ENCODE data around the gene ANKFN1. TPM values are rescaled to one million over a fixed set of nuclear protein-coding genes. Genes with fewer than 3 reads are reported as not detected.

The ANKFN1 gene
- polyA plus RNA-seq, 3 donors: not detected

GRCh38 chr17:56176091-56176490, 22.8 kb downstream of the ANKFN1 start:
- Histone ChIP-seq H3K27ac (ENCODE audit: low read depth in 1 of 2, low read length in 2 of 2) (no peak overlapping the region), H2AFZ (ENCODE audit: insufficient read depth, low read depth, low read length, poor library complexity, severe bottlenecking) (no peak overlapping the region), H3K36me3 (replicated peaks in 1 of 2; ENCODE audit: control insufficient read depth in 1 of 2, insufficient read depth in 2 of 2, low read length in 2 of 2) (no peaks in the 10 kb centered on the region), H3K9ac (ENCODE audit: insufficient read depth, low read length, poor library complexity, severe bottlenecking) (no peak overlapping the region), H3K4me3 (replicated peaks in 1 of 3; ENCODE audit: low read depth in 2 of 3, low read length in 3 of 3) (no peak overlapping the region), H3K4me2 (replicated peaks; ENCODE audit: extremely low read depth, low read length, poor library complexity, severe bottlenecking) (no peak overlapping the region), H4K20me1 (ENCODE audit: insufficient read depth, low read length) (no peaks in the 10 kb centered on the region), H3K9me3 (replicated peaks in 1 of 2; ENCODE audit: control insufficient read depth in 1 of 2, insufficient read depth in 1 of 2, low read length in 2 of 2) (no peaks in the 10 kb centered on the region), H3K27me3 (ENCODE audit: control insufficient read depth in 2 of 2, insufficient read depth in 2 of 2, low read length in 2 of 2) (no peaks in the 10 kb centered on the region), H3K79me2 (ENCODE audit: insufficient read depth, low read length) (no peaks in the 10 kb centered on the region), H3K4me1 (ENCODE audit: control insufficient read depth in 1 of 2, insufficient read depth in 2 of 2, low read length in 2 of 2) (no peaks in the 10 kb centered on the region)
- DNase-seq: no peak
- no peaks in the 10 kb centered on the region for H3K36me3 Mint-ChIP-seq
- no peaks in the 10 kb centered on the region for H3K27me3 Mint-ChIP-seq (ENCODE audit: low read depth in 3 of 3)
- WGBS (ENCODE audit: insufficient coverage): 98% methylated on average over 4 of the region's 4 CpGs
- no peaks in the 10 kb centered on the region for H3K4me1 Mint-ChIP-seq
- H3K4me3 Mint-ChIP-seq: no peak overlapping the region
- H3K9me3 Mint-ChIP-seq: no peaks in the 10 kb centered on the region
- H3K27ac Mint-ChIP-seq: no peak overlapping the region
- intact Hi-C loops (cut with micrococcal nuclease): no loop called here
- no peak for TF ChIP-seq CTCF (IDR thresholded peaks at IDR 0.05)

- H4K20me1 ChIP-seq (ENCODE audit: insufficient read depth, low read length): no peaks in the 10 kb centered on the region
- Mint-ChIP-seq H3K27ac (no peak overlapping the region), H3K4me3 (no peak overlapping the region), H3K9me3 (no peaks in the 10 kb centered on the region), H3K27me3 (ENCODE audit: low read depth in 3 of 3) (no peaks in the 10 kb centered on the region), H3K4me1 (no peaks in the 10 kb centered on the region), H3K36me3 (no peaks in the 10 kb centered on the region)
- no peaks in the 10 kb centered on the region for H3K27me3 ChIP-seq (ENCODE audit: control insufficient read depth in 2 of 2, insufficient read depth in 2 of 2, low read length in 2 of 2)
- H3K4me2 ChIP-seq (replicated peaks; ENCODE audit: extremely low read depth, low read length, poor library complexity, severe bottlenecking): no peak overlapping the region
- H3K36me3 ChIP-seq (replicated peaks in 1 of 2; ENCODE audit: control insufficient read depth in 1 of 2, insufficient read depth in 2 of 2, low read length in 2 of 2): no peaks in the 10 kb centered on the region
- intact Hi-C loops (cut with micrococcal nuclease): no loop called here
- H3K9me3 ChIP-seq (replicated peaks in 1 of 2; ENCODE audit: control insufficient read depth in 1 of 2, insufficient read depth in 1 of 2, low read length in 2 of 2): no peaks in the 10 kb centered on the region
- H3K4me1 ChIP-seq (ENCODE audit: control insufficient read depth in 1 of 2, insufficient read depth in 2 of 2, low read length in 2 of 2): no peaks in the 10 kb centered on the region
- H3K4me3 ChIP-seq (replicated peaks in 1 of 3; ENCODE audit: low read depth in 2 of 3, low read length in 3 of 3): no peak overlapping the region
- no peak overlapping the region for H2AFZ ChIP-seq (ENCODE audit: insufficient read depth, low read depth, low read length, poor library complexity, severe bottlenecking)
- no peak for TF ChIP-seq CTCF (IDR thresholded peaks at IDR 0.05)
- DNase-seq: no peak
- no peaks in the 10 kb centered on the region for H3K79me2 ChIP-seq (ENCODE audit: insufficient read depth, low read length)
- no CpG with 5 or more reads among the region's 2 CpGs for WGBS (ENCODE audit: insufficient coverage)
- no peak overlapping the region for H3K27ac ChIP-seq (ENCODE audit: low read depth in 1 of 2, low read length in 2 of 2)
- no peak overlapping the region for H3K9ac ChIP-seq (ENCODE audit: insufficient read depth, low read length, poor library complexity, severe bottlenecking)
Measured at GRCh38 chr17:56177361-56177760, 24.1 kb downstream of the ANKFN1 start.
